Loucy (cell line): Measurements from ENCODE around the gene FZD1.

Source experiments
- EZH2phosphoT487 ChIP-seq: fragments of 200-600 bp; IDR thresholded peaks from 2 replicates; pipeline ENCODE4 v1.6.1; 2018; ENCODE audit warnings: antibody characterized with exemption, mild to moderate bottlenecking, moderate library complexity, borderline replicate concordance
- TF ChIP-seq, protein P1 (sequence below): fragments of 200-600 bp; sonication (generic); conservative IDR thresholded peaks from 2 replicates; pipeline ENCODE4 v1.5.1; 2014; ENCODE audit warnings: mild to moderate bottlenecking, antibody characterized with exemption, low read length

DNA sequence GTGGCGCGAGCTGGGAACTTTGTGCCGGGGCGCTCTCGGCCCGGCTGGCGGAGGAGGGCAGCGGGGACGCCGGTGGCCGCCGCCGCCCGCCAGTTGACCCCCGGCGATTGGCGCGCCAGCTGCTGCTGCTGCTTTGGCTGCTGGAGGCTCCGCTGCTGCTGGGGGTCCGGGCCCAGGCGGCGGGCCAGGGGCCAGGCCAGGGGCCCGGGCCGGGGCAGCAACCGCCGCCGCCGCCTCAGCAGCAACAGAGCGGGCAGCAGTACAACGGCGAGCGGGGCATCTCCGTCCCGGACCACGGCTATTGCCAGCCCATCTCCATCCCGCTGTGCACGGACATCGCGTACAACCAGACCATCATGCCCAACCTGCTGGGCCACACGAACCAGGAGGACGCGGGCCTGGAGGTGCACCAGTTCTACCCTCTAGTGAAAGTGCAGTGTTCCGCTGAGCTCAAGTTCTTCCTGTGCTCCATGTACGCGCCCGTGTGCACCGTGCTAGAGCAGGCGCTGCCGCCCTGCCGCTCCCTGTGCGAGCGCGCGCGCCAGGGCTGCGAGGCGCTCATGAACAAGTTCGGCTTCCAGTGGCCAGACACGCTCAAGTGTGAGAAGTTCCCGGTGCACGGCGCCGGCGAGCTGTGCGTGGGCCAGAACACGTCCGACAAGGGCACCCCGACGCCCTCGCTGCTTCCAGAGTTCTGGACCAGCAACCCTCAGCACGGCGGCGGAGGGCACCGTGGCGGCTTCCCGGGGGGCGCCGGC, 870 bp downstream of the FZD1 start:
- TF ChIP-seq, protein P1, sequence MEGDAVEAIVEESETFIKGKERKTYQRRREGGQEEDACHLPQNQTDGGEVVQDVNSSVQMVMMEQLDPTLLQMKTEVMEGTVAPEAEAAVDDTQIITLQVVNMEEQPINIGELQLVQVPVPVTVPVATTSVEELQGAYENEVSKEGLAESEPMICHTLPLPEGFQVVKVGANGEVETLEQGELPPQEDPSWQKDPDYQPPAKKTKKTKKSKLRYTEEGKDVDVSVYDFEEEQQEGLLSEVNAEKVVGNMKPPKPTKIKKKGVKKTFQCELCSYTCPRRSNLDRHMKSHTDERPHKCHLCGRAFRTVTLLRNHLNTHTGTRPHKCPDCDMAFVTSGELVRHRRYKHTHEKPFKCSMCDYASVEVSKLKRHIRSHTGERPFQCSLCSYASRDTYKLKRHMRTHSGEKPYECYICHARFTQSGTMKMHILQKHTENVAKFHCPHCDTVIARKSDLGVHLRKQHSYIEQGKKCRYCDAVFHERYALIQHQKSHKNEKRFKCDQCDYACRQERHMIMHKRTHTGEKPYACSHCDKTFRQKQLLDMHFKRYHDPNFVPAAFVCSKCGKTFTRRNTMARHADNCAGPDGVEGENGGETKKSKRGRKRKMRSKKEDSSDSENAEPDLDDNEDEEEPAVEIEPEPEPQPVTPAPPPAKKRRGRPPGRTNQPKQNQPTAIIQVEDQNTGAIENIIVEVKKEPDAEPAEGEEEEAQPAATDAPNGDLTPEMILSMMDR: no peak
- TF ChIP-seq EZH2phosphoT487: no peak
